ENCODE data around the gene HERC6.
"Not testable (repeated sequence)": the region's sequence is repeated elsewhere in the genome, so short reads cannot be mapped to it uniquely, and the experiment has no call there.

The HERC6 gene

DNA sequence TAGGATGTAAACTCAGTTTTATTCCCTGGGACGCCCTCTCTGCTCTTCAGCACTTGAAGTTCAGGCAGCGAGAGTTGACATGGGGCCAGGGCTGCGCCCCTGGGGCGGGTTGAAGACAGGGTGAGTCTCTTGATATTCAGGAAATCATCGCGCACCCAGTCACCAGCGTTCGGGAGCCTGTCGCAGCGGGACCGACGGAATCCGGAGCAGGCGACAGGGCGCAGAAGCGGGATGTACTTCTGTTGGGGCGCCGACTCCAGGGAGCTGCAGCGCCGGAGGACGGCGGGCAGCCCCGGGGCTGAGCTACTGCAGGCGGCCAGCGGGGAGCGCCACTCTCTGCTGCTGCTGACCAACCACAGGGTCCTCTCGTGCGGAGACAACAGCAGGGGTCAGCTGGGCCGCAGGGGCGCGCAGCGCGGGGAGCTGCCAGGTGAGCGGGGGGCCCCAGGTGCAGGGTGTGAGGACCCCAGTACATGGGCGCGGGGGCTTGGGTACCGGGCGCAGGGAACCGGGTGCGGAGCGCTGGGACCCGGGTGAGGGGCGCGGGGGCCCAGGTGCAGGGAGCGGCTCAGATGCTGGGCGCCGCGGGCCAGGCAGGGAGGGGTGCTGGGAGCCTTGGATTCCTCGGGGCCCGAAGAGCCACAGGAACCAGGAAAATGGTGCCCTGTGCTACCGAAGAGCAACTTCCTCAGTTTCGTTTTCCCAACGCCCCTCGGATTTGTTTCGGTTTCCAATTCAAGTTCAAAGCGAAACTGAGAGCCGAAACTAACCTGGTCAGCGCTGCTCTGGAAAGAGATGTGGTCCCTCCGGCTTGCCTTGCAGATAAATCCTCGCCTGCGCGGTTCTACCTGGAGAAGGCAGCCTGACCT, at the start of gene HERC6:
HERC6 (plus strand) TSS at position 162 of the 869 bp plus-strand sequence; CDS start at position 232, 70 bp downstream.
- peak; percentile 73 for DNase-seq

GRCh38 chr4:88333741-88334405, 44.8 kb upstream of the HERC6 start:
- no peak for DNase-seq

GRCh38 chr4:88335092-88335665, 43.5 kb upstream of the HERC6 start:
- no peak for DNase-seq

- no peak for DNase-seq
These were observed 37.1 kb upstream of the HERC6 start for GRCh38 chr4:88341227-88342192.

DNA sequence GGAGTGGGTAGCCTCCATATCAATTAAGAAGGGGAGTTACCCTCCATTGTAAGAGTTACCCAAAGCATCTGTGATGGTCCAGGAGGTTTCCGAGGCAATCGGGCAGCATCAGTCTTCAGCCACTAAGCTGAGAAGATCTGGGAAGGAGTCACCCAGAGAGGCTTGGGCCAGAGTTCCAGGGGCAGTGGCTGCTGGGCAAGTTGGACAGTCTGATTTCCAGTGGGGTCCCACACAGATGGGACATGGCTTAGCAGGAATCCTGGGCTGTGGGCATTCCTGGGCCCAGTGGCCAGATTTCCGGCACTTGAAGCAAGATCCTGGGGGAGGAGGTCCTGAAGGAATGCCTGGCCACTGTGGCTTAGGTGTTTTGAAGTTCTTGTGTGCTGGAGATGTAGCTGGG, 31.8 kb upstream of the HERC6 start:
- not testable (repeated sequence) for DNase-seq

DNA sequence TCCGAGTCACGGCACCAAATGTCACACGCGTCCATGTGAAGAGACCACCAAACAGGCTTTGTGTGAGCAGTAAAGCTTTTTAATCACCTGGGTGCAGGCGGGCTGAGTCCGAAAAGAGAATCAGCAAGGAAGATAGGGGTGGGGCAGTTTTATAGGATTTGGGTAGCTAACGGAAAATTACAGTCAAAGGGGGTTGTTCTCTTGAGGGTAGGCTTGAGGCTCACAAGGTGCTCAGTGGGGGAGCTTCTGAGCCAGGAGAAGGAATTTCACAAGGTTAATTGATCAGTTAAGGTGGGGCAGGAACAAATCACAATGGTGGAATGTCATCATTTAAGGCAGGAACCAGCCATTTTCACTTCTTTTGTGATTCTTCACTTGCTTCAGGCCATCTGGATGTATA, 29.9 kb upstream of the HERC6 start:
- DNase-seq = not testable (repeated sequence)

- no peak for DNase-seq
These were observed 27.9 kb upstream of the HERC6 start for GRCh38 chr4:88350786-88351185.

DNA sequence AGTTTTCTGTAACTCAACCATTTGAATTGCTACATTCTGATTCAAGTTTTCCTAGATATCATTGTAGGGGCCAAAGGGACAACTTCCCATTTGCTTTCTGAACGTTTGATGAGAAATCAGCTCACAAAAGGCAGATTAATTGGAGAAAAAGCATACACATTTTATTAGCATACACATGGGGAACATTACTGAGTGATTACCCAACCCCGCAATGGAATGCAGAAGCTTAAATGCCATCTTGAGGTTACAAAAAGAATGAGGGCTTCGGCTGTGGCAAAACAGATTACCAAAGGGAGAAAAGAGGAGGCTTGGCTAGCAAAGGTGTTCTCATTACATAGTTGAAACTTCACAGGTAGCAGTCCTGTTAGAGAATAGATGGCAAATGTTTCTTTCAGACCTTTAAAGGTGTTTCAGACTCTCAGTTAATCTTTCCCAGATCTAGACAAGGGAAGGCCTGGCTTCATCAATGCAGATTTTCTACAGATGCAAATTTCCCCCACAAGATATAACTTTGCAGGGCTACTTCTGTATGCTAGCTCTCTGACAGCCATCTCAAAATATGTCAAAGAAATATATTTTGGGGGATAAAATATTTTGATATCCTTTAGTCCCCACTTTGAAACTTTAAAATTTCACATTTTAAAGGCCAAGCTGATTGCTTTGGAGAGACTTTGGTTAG, 26.5 kb upstream of the HERC6 start:
- no peak for DNase-seq

GRCh38 chr4:88353324-88353723, 25.3 kb upstream of the HERC6 start:
- no peak for DNase-seq

GRCh38 chr4:88356771-88357170, 21.9 kb upstream of the HERC6 start:
- no peak for DNase-seq

- no peak for DNase-seq
These were observed 21.4 kb upstream of the HERC6 start for GRCh38 chr4:88357262-88357661.

DNA sequence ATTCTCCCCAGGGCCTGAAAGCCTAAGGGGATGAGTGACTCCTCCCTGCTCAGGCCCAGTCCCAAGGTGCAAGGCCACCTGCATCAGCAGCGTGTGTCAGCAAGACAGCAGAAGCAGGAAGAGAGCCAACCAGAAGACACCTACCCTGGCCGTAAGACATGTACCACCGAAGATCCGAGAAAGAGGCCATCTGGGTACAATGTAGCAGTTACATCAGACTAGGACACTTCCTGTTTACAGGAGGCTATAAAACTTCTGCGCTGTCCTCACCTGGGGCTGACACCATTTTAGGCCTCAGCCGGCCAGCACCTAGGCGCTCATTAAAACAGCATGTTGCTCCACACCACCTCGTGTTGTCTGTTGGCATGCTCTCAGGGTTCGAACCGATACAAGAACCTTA, 19.1 kb upstream of the HERC6 start:
- DNase-seq = no peak

DNA sequence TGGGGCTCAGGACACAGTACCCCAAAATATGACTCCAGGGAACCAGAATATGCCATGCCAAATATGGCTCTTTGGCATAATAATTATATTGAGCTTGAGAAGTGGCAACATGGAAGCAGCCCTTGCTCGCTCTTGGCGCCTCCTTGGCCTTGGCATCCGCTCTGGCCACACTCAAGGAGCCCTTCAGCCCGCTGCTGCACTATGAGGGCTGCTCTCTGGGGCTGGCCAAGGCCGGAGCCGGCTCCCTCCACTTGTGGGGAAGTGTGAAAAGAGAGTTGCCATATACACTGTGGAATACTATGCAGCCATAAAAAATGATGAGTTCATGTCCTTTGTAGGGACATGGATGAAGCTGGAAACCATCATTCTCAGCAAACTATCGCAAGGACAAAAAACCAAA, 18.4 kb upstream of the HERC6 start:
- no peak for DNase-seq

DNA sequence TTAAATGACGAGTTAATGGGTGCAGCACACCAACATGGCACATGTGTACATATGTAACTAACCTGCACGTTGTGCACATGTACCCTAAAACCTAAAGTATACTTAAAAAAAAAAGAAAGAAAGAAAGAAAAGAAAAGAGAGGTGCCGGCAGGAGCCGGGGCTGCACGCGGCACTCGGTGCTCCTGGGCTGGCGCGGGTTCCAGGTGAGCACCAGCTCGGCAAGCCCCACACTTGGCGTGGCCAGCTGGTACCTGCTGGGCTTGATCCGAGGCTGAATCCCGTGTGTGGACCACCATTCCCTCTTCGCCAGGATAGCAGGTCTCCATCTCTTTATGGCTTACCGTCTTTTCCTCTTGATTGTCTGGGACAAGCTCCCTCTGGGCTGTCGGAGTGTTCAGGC, 17.9 kb upstream of the HERC6 start:
- DNase-seq = no peak

GRCh38 chr4:88361217-88361773, 17.4 kb upstream of the HERC6 start:
- DNase-seq = not testable (repeated sequence)

GRCh38 chr4:88366460-88366859, 12.2 kb upstream of the HERC6 start:
- DNase-seq = no peak

- no peak for DNase-seq
These were observed 10.8 kb upstream of the HERC6 start for GRCh38 chr4:88367826-88368225.

DNA sequence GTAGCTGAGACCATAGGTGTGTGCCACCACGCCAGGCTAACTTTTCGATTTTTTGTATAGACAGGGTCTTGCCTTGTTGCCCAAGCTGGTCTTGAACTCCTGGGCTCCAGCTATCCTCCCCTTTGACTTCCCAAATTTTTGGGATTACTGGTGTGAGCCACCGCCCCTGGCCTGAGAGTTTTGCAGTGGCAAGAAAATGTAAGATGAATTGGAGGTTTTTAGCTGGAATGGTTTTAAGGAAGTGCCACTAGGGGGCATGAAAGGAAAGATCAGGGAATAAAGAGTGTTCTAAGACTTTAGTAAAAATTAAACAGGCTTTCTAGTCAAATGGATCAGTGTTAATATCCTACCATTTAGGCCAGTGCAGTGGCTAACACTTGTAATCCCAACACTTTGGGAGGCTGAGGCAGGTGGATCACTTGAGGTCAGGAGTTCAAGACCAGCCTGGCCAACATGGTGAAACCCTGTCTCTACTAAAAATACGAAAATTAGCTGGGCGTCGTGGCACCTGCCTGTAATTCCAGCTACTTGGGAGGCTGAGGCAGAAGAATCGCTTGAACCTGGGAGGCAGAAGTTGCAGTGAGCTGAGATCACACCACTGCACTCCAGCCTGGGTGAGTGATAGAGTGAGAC, 9.4 kb upstream of the HERC6 start:
- DNase-seq = not testable (repeated sequence)

DNA sequence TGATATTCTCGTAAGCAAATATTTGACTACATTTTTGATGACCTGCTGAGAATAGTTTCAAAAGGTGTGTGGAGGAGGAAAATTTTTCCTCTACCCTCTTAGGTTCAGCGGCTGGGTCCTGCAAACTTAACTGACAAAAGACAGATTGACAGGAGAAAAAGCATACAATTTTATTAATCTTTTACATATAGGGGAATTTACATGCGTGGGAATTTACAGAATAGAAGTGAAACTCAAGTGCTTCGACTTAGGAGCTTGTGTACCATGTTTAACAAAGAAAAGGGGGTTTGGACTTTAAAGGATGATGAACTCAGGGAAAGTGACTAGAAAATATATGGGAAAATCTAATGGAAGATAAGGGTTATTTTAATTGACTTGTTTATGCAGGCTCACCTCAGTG, 2.5 kb downstream of the HERC6 start:
- no peak for DNase-seq

GRCh38 chr4:88382621-88383020, 4.0 kb downstream of the HERC6 start:
- DNase-seq = peak; percentile 35

DNA sequence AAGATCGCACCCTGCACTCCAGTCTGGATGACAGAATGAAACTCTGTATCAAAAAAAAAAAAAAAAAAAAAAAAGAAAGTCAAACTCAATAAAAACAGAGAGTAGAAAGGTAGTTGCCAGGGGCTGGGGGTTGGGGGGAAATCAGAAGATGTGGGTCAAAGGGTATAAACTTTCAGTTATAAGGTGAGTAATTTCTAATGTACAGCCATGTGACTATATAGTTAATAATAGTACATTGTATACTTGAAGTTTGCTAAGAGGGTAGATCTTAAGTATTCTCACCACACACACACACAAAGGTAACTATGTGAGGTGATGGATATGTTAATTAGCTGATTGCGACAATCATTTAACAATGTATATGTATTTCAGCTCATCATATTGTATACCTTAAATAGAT, 11.5 kb downstream of the HERC6 start:
- DNase-seq = no peak
